ENCODE measurements around the gene JUP.

The JUP gene

DNA sequence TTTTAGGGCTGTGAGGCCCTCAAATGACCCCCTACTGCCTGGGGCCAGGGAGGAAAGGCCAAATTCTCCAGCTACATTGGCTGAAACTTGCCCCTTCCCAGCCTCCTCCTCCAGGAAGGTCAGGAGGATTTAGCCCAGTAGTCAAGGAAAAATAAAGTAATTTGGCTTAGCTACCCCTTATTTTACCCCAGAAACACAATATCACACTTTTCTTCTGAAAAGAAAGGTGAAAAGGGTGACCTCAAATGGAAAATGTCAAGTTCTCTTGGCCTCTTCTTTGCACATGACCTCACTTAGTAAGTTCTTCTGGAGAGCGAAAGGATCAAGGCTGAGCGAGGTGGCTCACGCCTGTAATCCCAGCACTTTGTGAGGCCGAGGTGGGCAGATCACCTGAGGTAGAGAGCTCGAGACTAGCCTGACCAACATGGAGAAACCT is 8.0 kb upstream of the JUP start:
- DNase-seq (ENCODE audit: low read depth), result no peak
- H3K4me3 ChIP-seq (ENCODE audit: low read depth, low read length), result no peak overlapping the region
- TF ChIP-seq, protein P1, sequence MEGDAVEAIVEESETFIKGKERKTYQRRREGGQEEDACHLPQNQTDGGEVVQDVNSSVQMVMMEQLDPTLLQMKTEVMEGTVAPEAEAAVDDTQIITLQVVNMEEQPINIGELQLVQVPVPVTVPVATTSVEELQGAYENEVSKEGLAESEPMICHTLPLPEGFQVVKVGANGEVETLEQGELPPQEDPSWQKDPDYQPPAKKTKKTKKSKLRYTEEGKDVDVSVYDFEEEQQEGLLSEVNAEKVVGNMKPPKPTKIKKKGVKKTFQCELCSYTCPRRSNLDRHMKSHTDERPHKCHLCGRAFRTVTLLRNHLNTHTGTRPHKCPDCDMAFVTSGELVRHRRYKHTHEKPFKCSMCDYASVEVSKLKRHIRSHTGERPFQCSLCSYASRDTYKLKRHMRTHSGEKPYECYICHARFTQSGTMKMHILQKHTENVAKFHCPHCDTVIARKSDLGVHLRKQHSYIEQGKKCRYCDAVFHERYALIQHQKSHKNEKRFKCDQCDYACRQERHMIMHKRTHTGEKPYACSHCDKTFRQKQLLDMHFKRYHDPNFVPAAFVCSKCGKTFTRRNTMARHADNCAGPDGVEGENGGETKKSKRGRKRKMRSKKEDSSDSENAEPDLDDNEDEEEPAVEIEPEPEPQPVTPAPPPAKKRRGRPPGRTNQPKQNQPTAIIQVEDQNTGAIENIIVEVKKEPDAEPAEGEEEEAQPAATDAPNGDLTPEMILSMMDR (IDR thresholded peaks at IDR 0.05; ENCODE audit: low read depth, low read length), result no peak
- TF ChIP-seq POLR2A (IDR thresholded peaks at IDR 0.05; ENCODE audit: extremely low read depth, insufficient read length), result no peak
- no peak for TF ChIP-seq MYC (IDR thresholded peaks at IDR 0.05; ENCODE audit: low read depth, low read length)
- TF ChIP-seq, protein P2, sequence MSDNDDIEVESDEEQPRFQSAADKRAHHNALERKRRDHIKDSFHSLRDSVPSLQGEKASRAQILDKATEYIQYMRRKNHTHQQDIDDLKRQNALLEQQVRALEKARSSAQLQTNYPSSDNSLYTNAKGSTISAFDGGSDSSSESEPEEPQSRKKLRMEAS (IDR thresholded peaks at IDR 0.05; ENCODE audit: low read depth, low read length), result no peak

DNA sequence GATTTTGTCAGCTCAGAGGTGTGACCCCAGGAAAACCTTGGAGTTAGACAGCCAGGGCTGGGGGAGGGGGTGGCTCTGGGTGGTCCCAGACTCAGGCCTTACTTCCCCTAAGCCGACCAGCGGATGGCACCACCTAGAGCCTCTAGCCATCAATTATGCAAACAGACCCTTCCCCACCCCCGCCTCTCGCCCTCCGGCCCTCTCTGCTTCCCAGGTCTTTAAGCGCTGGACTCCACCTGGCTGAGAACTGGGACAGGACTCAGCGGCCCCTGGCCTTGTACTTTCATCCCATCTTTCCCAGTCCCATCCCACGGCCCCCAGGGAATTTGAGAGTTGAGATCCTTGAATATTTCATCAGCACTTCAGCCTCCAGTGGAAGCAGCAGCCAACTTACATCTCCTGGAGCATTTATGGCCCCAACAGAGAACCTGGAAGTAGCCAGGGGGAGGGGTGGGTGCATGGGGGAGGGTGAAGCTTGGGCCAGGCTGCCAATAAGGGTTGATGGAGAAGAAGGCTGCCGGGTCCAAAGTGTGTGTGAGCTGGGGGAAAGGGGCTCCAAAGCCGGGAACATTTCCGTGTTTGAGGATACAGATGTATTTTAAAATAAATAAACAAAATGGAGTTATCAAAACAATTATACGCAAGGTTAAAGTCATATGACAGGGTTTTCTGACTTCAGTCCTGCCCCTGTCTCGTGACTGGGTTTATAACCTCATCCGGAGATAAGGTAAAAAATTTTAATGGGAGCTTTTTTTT is 7.5 kb upstream of the JUP start:
- TF ChIP-seq MYC (IDR thresholded peaks at IDR 0.05; ENCODE audit: low read depth, low read length), result no peak
- TF ChIP-seq, protein P2 (IDR thresholded peaks at IDR 0.05; ENCODE audit: low read depth, low read length), result no peak
- TF ChIP-seq POLR2A (IDR thresholded peaks at IDR 0.05; ENCODE audit: extremely low read depth, insufficient read length), result no peak
- TF ChIP-seq, protein P1 (IDR thresholded peaks at IDR 0.05; ENCODE audit: low read depth, low read length), result no peak
- no peak overlapping the region for H3K4me3 ChIP-seq (ENCODE audit: low read depth, low read length)
- DNase-seq (ENCODE audit: low read depth), result no peak

DNA sequence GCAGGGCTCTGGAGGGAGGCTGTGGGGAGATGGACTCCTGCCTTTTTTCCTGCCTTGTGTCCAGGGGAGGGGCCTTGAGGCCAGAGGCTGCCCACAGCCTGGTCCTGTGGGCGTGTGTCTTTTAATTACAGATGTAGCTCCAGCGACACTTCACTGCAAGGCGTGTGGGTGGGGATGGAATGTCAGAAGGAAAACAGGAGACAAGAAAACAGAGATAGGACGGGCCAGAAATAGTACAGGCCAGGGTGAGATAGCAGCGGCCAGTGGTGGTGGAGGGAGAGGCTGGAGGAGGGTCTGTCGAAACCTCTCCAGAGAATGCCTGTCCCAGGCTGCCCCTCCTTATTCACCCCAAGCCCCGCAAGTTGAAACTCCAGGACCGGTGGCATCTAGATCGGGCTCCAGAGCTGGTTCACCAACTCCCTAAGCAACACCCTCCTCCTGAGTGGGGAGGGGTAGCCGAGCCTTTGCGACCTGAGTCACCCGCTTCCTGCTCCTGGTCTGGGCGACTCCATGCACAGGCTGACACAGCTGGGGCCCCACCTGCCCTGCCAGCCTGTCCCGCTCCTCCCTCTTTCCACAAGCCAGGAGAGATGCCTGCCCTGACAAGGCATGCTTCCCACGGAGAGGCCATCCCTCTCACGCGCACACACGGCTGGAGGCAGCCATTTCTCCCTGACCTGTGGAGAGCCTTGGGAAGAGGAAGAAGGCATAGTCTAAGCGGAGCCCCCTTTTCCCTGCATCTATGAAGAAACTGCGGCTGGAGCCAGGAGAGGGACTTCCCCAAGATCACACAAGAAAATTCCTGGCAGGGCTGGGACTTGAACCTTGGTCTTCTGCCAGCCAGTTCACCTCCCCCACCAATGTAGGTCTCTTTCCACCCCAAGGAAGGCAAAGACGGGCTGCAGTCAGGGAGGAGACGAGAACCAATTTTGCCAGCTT is 6.6 kb upstream of the JUP start:
- H3K4me3 ChIP-seq (ENCODE audit: low read depth, low read length), result no peak overlapping the region
- peak; percentile 59 for DNase-seq (ENCODE audit: low read depth)
- TF ChIP-seq POLR2A (IDR thresholded peaks at IDR 0.05; ENCODE audit: extremely low read depth, insufficient read length) (no peak), MYC (IDR thresholded peaks at IDR 0.05; ENCODE audit: low read depth, low read length) (no peak)
- TF ChIP-seq, protein P2 (IDR thresholded peaks at IDR 0.05; ENCODE audit: low read depth, low read length), result no peak
- TF ChIP-seq, protein P1 (IDR thresholded peaks at IDR 0.05; ENCODE audit: low read depth, low read length), result no peak

DNA sequence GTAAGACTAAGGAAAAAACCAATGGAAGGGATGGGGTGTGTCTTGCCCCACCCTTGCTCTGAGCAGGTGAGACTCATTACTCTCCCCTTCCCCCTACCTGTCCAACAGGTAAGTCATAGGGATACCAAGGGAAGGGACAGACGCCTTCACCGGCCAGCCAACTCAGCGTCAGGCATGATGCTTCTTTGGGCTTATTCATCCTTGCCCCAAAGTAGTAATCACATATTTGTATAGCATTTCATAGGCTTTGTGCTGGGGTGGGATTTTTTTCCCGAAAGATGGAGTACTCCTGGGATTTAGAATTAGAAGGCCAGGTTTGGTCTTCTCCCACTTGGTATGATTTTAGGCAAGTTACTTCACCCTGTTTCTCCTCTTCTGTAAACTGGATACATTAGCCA is 509 bp upstream of the JUP start:
- no peak overlapping the region for H3K4me3 ChIP-seq (ENCODE audit: low read depth, low read length)
- no peak for DNase-seq (ENCODE audit: low read depth)

DNA sequence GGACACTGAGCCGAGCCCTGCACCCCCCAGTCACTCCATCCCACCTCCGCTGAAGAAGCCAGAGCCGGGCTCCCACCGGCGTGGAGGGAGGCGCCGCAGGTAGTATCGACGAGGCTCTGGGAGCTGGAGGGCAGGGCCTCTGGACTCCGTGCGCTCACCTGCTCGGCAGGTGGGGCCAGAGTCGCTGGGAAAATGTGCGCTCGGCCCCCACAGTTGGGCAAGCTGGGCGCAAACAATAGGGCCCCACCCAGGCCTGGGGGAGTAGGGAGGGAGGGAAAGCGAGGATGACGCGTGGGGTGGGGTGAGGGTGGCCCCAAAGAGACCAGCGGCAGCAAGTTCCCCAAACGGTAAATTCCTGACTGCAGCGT is 668 bp downstream of the JUP start:
- no peak for TF ChIP-seq MYC (IDR thresholded peaks at IDR 0.05; ENCODE audit: low read depth, low read length)
- TF ChIP-seq, protein P1 (IDR thresholded peaks at IDR 0.05; ENCODE audit: low read depth, low read length), result no peak
- TF ChIP-seq POLR2A (IDR thresholded peaks at IDR 0.05; ENCODE audit: extremely low read depth, insufficient read length), result no peak
- TF ChIP-seq, protein P2 (IDR thresholded peaks at IDR 0.05; ENCODE audit: low read depth, low read length), result no peak
- H3K4me3 ChIP-seq (ENCODE audit: low read depth, low read length), result peak overlapping the region; percentile 66
- peak; percentile 83 for DNase-seq (ENCODE audit: low read depth)

More for the DNA sequence above, 509 bp upstream of the JUP start:
- TF ChIP-seq MYC (IDR thresholded peaks at IDR 0.05; ENCODE audit: low read depth, low read length) (no peak), POLR2A (IDR thresholded peaks at IDR 0.05; ENCODE audit: extremely low read depth, insufficient read length) (no peak)
- TF ChIP-seq, protein P2 (IDR thresholded peaks at IDR 0.05; ENCODE audit: low read depth, low read length), result no peak
- TF ChIP-seq, protein P1 (IDR thresholded peaks at IDR 0.05; ENCODE audit: low read depth, low read length), result no peak

Measured in NB4 (cell line).